H9 (cell line): ENCODE data around the gene GATA5. TPM values are rescaled to one million over a fixed set of nuclear protein-coding genes. Genes with fewer than 3 reads are reported as not detected.

Experiments
- DNase-seq: peaks from one replicate; pipeline ENCODE4 v3.0.0-alpha.2; 2017
- H2AFZ ChIP-seq: one replicate; pipeline ENCODE4 v1.6.1; 2013; ENCODE audit warnings: mild to moderate bottlenecking, low read length, control low read depth, moderate library complexity
- H2AK5ac ChIP-seq: 2 replicates; pipeline ENCODE4 v1.6.1; 2013; ENCODE audit warnings: low read length, control low read depth, mixed read lengths; ENCODE audit not compliant: insufficient read length
- H2BK120ac ChIP-seq: one replicate; pipeline ENCODE4 v1.6.1; 2013; ENCODE audit warnings: low read depth, mild to moderate bottlenecking, low read length, control low read depth, inconsistent platforms; ENCODE audit not compliant: poor library complexity, severe bottlenecking
- H2BK12ac ChIP-seq: 2 replicates; pipeline ENCODE4 v1.6.1; 2013; ENCODE audit warnings: low read length, control low read depth, mixed read lengths, low read depth; ENCODE audit not compliant: insufficient read length
- H2BK15ac ChIP-seq: 2 replicates; pipeline ENCODE4 v1.6.1; 2013; ENCODE audit warnings: low read depth, low read length, control low read depth
- H2BK20ac ChIP-seq: one replicate; pipeline ENCODE4 v1.6.1; 2013; ENCODE audit warnings: low read depth, mild to moderate bottlenecking, low read length, control low read depth, inconsistent platforms; ENCODE audit not compliant: poor library complexity, severe bottlenecking
- H2BK5ac ChIP-seq: 2 replicates; pipeline ENCODE4 v1.6.1; 2013; ENCODE audit warnings: low read length, control low read depth, mixed read lengths; ENCODE audit not compliant: insufficient read length
- H3K14ac ChIP-seq: 2 replicates; pipeline ENCODE4 v1.6.1; 2013; ENCODE audit warnings: low read length, control low read depth; ENCODE audit not compliant: insufficient read depth
- H3K18ac ChIP-seq: 2 replicates; pipeline ENCODE4 v1.6.1; 2013; ENCODE audit warnings: low read depth, mild to moderate bottlenecking, mixed read lengths, low read length, control low read depth; ENCODE audit not compliant: insufficient read length
- H3K23ac ChIP-seq: 2 replicates; pipeline ENCODE4 v1.6.1; 2013; ENCODE audit warnings: low read length, control low read depth, mixed read lengths, low read depth; ENCODE audit not compliant: insufficient read length
- H3K23me2 ChIP-seq: 2 replicates; pipeline ENCODE4 v1.6.1; 2013; ENCODE audit warnings: low read depth, mild to moderate bottlenecking, mixed read lengths, low read length, control low read depth; ENCODE audit not compliant: insufficient read length, poor library complexity, severe bottlenecking
- H3K27ac ChIP-seq: 2 replicates; pipeline ENCODE4 v1.5.1; 2013; ENCODE audit warnings: low read length, control low read depth, mixed read lengths, low read depth; ENCODE audit not compliant: insufficient read length
- H3K27me3 ChIP-seq: 2 replicates; pipeline ENCODE4 v1.6.1; 2013; ENCODE audit warnings: low read length, control low read depth, inconsistent platforms; ENCODE audit not compliant: insufficient read depth
- H3K4ac ChIP-seq: 2 replicates; pipeline ENCODE4 v1.6.1; 2013; ENCODE audit warnings: low read depth, mild to moderate bottlenecking, control low read depth, inconsistent platforms, low read length, moderate library complexity
- H3K4me1 ChIP-seq: 2 replicates; pipeline ENCODE4 v1.6.1; 2013; ENCODE audit warnings: low read length, control low read depth, inconsistent platforms; ENCODE audit not compliant: insufficient read depth
- H3K4me2 ChIP-seq: 2 replicates; pipeline ENCODE4 v1.6.1; 2013; ENCODE audit warnings: low read length, control low read depth, mixed read lengths; ENCODE audit not compliant: insufficient read length, insufficient read depth
- H3K56ac ChIP-seq: 2 replicates; pipeline ENCODE4 v1.6.1; 2013; ENCODE audit warnings: low read depth, mild to moderate bottlenecking, mixed read lengths, low read length, control low read depth; ENCODE audit not compliant: insufficient read length
- H3K79me1 ChIP-seq: 2 replicates; pipeline ENCODE4 v1.6.1; 2013; ENCODE audit warnings: low read depth, mild to moderate bottlenecking, moderate library complexity, low read length, control low read depth, inconsistent platforms; ENCODE audit not compliant: insufficient read depth, poor library complexity, severe bottlenecking
- H3K79me2 ChIP-seq: 2 replicates; pipeline ENCODE4 v1.6.1; 2013; ENCODE audit warnings: low read length, control low read depth, inconsistent platforms; ENCODE audit not compliant: insufficient read depth
- H3K9ac ChIP-seq: 2 replicates; pipeline ENCODE4 v1.6.1; 2013; ENCODE audit warnings: low read length, control low read depth, mixed read lengths; ENCODE audit not compliant: insufficient read length; ENCODE audit errors: extremely low read depth
- H3K9me3 ChIP-seq: one replicate; pipeline ENCODE4 v1.6.1; 2013; ENCODE audit warnings: low read depth, low read length, inconsistent platforms; ENCODE audit not compliant: control insufficient read depth
- H3T11ph ChIP-seq: one replicate; pipeline ENCODE4 v1.6.1; 2013; ENCODE audit warnings: mild to moderate bottlenecking, low read length, control low read depth, inconsistent platforms
- H4K20me1 ChIP-seq: one replicate; pipeline ENCODE4 v1.6.1; 2013; ENCODE audit not compliant: control insufficient read depth, insufficient read length, insufficient read depth
- H4K5ac ChIP-seq: 2 replicates; pipeline ENCODE4 v1.6.1; 2013; ENCODE audit warnings: low read depth, mild to moderate bottlenecking, mixed read lengths, low read length, control low read depth; ENCODE audit not compliant: insufficient read length
- H4K8ac ChIP-seq: replicated peaks from 2 replicates; pipeline ENCODE4 v1.6.1; 2013; ENCODE audit warnings: low read length, control low read depth, mixed read lengths, low read depth; ENCODE audit not compliant: insufficient read length
- H4K91ac ChIP-seq: 2 replicates; pipeline ENCODE4 v1.6.1; 2013; ENCODE audit warnings: low read depth, mild to moderate bottlenecking, moderate library complexity, mixed read lengths, low read length, control low read depth; ENCODE audit not compliant: insufficient read length
- H3K27ac Mint-ChIP-seq, 3 experiments: 2 replicates in 2 of 3; 3 replicates in 1 of 3; pipeline ENCODE4 v1.8.0; 2020 to 2021; ENCODE audit warnings: mixed read lengths in 3 of 3, mild to moderate bottlenecking in 1 of 3, moderate library complexity in 1 of 3
- H3K27me3 Mint-ChIP-seq: 2 replicates; pipeline ENCODE4 v1.8.0; 2021; ENCODE audit warnings: low read depth, mild to moderate bottlenecking, moderate library complexity, mixed read lengths
- H3K36me3 Mint-ChIP-seq, 3 experiments: 2 replicates in 2 of 3; 3 replicates in 1 of 3; pipeline ENCODE4 v1.8.0; 2020 to 2021; ENCODE audit warnings: low read depth in 3 of 3, mixed read lengths in 3 of 3; ENCODE audit not compliant: insufficient read depth in 1 of 3
- H3K4me1 Mint-ChIP-seq, 2 experiments: 2 replicates each; pipeline ENCODE4 v1.8.0; 2020; ENCODE audit warnings: mixed read lengths in 2 of 2
- H3K4me3 Mint-ChIP-seq, 2 experiments: 2 replicates in 1 of 2; 3 replicates in 1 of 2; pipeline ENCODE4 v1.8.0; 2020 to 2021; ENCODE audit warnings: mild to moderate bottlenecking in 2 of 2, mixed read lengths in 2 of 2, moderate library complexity in 1 of 2
- H3K9me3 Mint-ChIP-seq, 2 experiments: 2 replicates in 1 of 2; 3 replicates in 1 of 2; pipeline ENCODE4 v1.8.0; 2020; ENCODE audit warnings: mild to moderate bottlenecking in 2 of 2, mixed read lengths in 2 of 2, moderate library complexity in 1 of 2
- CTCF ChIP-seq: fragments of 200-600 bp; sonication (generic); conservative IDR thresholded peaks from 3 replicates; pipeline ENCODE4 v1.8.0; 2021; ENCODE audit warnings: antibody characterized with exemption, mild to moderate bottlenecking
- WGBS: extraction: QIAGEN DNeasy Blood & Tissue Kit; methylation state at CpG from one replicate; pipeline ENCODE4 v1.1.7; 2013; ENCODE audit warnings: missing lambda C conversion rate, low lambda C conversion rate, mixed read lengths; ENCODE audit not compliant: insufficient read length; ENCODE audit errors: extremely low coverage; 5-methylcytosine and 5-hydroxymethylcytosine counted together
- total RNA-seq: library from RNA; stranded (reverse); gene quantifications from 2 replicates; pipeline ENCODE4 v1.2.1, GENCODE V29; 2021

GATA5 gene
- total RNA-seq, 1 experiment from 2014 or later, result 0.24 TPM

GRCh38 chr20:62461157-62461556 is 14.6 kb downstream of the GATA5 start:
- no peaks in the 10 kb centered on the region for H3K23me2 ChIP-seq
- no peak overlapping the region for H3K4ac ChIP-seq
- no peaks in the 10 kb centered on the region for H3K79me2 ChIP-seq
- Mint-ChIP-seq H3K4me1 (peaks cover 3 to 9% of the 10 kb centered on the region in 2 experiments; a peak in 3 of 4 replicates), H3K27me3 (peaks cover 2% of the 10 kb centered on the region), H3K9me3 (no peaks in the 10 kb centered on the region), H3K36me3 (no peaks in the 10 kb centered on the region), H3K27ac (no peak overlapping the region), H3K4me3 (no peak overlapping the region)
- no peak for DNase-seq
- H3K9ac ChIP-seq, result no peak overlapping the region
- H4K5ac ChIP-seq, result no peak overlapping the region
- no peak overlapping the region for H3K18ac ChIP-seq
- H2BK5ac ChIP-seq, result no peak overlapping the region
- H2BK15ac ChIP-seq, result no peak overlapping the region
- H3K4me2 ChIP-seq, result no peak overlapping the region
- H3K56ac ChIP-seq, result no peak overlapping the region
- no peak overlapping the region for H2AFZ ChIP-seq
- no peak overlapping the region for H4K8ac ChIP-seq
- no peak overlapping the region for H2BK120ac ChIP-seq
- H2BK20ac ChIP-seq, result no peak overlapping the region
- no peak for TF ChIP-seq CTCF
- H3K23ac ChIP-seq, result no peak overlapping the region
- WGBS, result no CpG with 5 or more reads among the region's 10 CpGs
- H3T11ph ChIP-seq, result no peak overlapping the region
- H3K79me1 ChIP-seq, result no peaks in the 10 kb centered on the region
- no peaks in the 10 kb centered on the region for H3K4me1 ChIP-seq
- H2AK5ac ChIP-seq, result no peak overlapping the region
- H2BK12ac ChIP-seq, result no peak overlapping the region
- no peaks in the 10 kb centered on the region for H3K27me3 ChIP-seq
- no peak overlapping the region for H3K14ac ChIP-seq
- H4K20me1 ChIP-seq, result no peaks in the 10 kb centered on the region
- no peak overlapping the region for H3K27ac ChIP-seq
- H4K91ac ChIP-seq, result no peak overlapping the region
- H3K9me3 ChIP-seq, result no peaks in the 10 kb centered on the region
